Esophagus squamous epithelium (tissue), 4 donors: ENCODE measurements around the gene ODAD4.

Experiments used
- CTCF ChIP-seq, 6 experiments: fragments of 450-650 bp in 4 of 6; fragments of 200-600 bp in 2 of 6; sonication (generic) in 2 of 6; IDR thresholded peaks; one replicate each; pipeline ENCODE4 v1.5.1; 2016 to 2019; ENCODE audit warnings: antibody characterized with exemption in 6 of 6, mild to moderate bottlenecking in 4 of 6, moderate library complexity in 4 of 6
- POLR2A ChIP-seq, 4 donors: fragments of 450-650 bp; IDR thresholded peaks; one replicate each; pipeline ENCODE4 v1.6.1; 2017; ENCODE audit warnings: antibody characterized with exemption in 4 of 4, mild to moderate bottlenecking in 4 of 4, moderate library complexity in 3 of 4

DNA sequence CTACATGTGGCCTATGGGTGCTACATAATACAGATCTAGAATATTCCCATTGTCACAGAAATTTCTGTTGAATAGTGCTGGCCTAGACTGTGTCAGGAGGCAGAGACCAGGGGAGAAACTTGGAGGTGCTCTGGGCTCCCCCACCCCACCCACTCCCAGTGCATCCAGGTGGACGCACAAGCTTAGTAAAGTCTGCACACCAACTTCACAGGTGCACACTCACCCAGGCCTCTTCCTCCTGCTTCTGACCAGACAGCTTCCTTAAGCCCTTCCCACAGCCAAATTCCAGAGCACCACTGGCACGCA, 28.6 kb downstream of the ODAD4 start:
- no peak for TF ChIP-seq CTCF (IDR thresholded peaks at IDR 0.05)
- TF ChIP-seq POLR2A (IDR thresholded peaks at IDR 0.05): no peak
